SK-N-SH treated with all-trans-retinoic acid at 6 μM for 48 hours (cell line): ENCODE results near the gene TMEM135.

Source experiments
- ARNTL ChIP-seq: fragments of 450-650 bp; formaldehyde crosslinking; IDR thresholded peaks from 2 replicates; pipeline ENCODE4 v1.5.0; 2020; ENCODE audit warnings: low read depth, mild to moderate bottlenecking, moderate library complexity, borderline replicate concordance
- ZFP3 ChIP-seq: fragments of 250-450 bp; sonication (Bioruptor Pico); IDR thresholded peaks from 2 replicates; pipeline ENCODE4 v1.5.0; 2020; ENCODE audit warnings: mild to moderate bottlenecking, moderate library complexity
- ZFP30 ChIP-seq: fragments of 450-650 bp; formaldehyde crosslinking; IDR thresholded peaks from 2 replicates; pipeline ENCODE4 v1.5.0; 2022; ENCODE audit warnings: mild to moderate bottlenecking, moderate library complexity

GRCh38 chr11:87239001-87239400 is 201.3 kb downstream of the TMEM135 start:
- no peak for TF ChIP-seq ARNTL (CRISPR knock-in tag)
- no peak for TF ChIP-seq ZFP3
- no peak for TF ChIP-seq ZFP30 (CRISPR knock-in tag)
